ENCODE results near the gene CAMKK2. TPM values are rescaled to one million over a fixed set of nuclear protein-coding genes. Genes with fewer than 3 reads are reported as not detected.

CAMKK2 gene
- total and polyA plus RNA-seq, 2 of the 13 experiments (the other 11 are each of a cell fraction or from before 2014, with no cell fraction given): 18.8 to 20.0 TPM

- TF ChIP-seq GATAD2A (CRISPR knock-in tag; IDR thresholded peaks at IDR 0.05): no peak
- TF ChIP-seq ZNF496 (CRISPR knock-in tag; IDR thresholded peaks at IDR 0.05; ENCODE audit: insufficient replicate concordance): no peak
- TF ChIP-seq ZBTB20 (CRISPR knock-in tag; IDR thresholded peaks at IDR 0.05; ENCODE audit: borderline replicate concordance, low read depth): no peak
- TF ChIP-seq ATRX (CRISPR knock-in tag; IDR thresholded peaks at IDR 0.05; ENCODE audit: borderline replicate concordance): no peak
- TF ChIP-seq ATF7 (IDR thresholded peaks at IDR 0.05): no peak
- no peak for TF ChIP-seq ATF7 (CRISPR knock-in tag; IDR thresholded peaks at IDR 0.05)
- TF ChIP-seq PRDM4 (CRISPR knock-in tag; IDR thresholded peaks at IDR 0.05; ENCODE audit: borderline replicate concordance): no peak
- TF ChIP-seq RFXAP (CRISPR knock-in tag; IDR thresholded peaks at IDR 0.05; ENCODE audit: borderline replicate concordance): no peak; the same call in 1 of the 2 replicates
- TF ChIP-seq ZNF709 (CRISPR knock-in tag; IDR thresholded peaks at IDR 0.05): peak; percentile 89; the same call in 1 of the 2 replicates
- peak; percentile 58; the same call in 1 of the 2 replicates for TF ChIP-seq ZNF580 (CRISPR knock-in tag; IDR thresholded peaks at IDR 0.05; ENCODE audit: borderline replicate concordance, low read depth)
- TF ChIP-seq ZNF430 (CRISPR knock-in tag; IDR thresholded peaks at IDR 0.05): peak; percentile 78; the same call in 1 of the 2 replicates
- no peak for TF ChIP-seq ZKSCAN8 (CRISPR knock-in tag; IDR thresholded peaks at IDR 0.05; ENCODE audit: borderline replicate concordance)
- peak; percentile 32; the same call in 1 of the 2 replicates for TF ChIP-seq SP2 (CRISPR knock-in tag; IDR thresholded peaks at IDR 0.05)
- no peak for TF ChIP-seq ZFP36 (IDR thresholded peaks at IDR 0.05; ENCODE audit: borderline replicate concordance, low read depth, low read length, partially characterized antibody)
- TF ChIP-seq ZNF350 (CRISPR knock-in tag; IDR thresholded peaks at IDR 0.05; ENCODE audit: borderline replicate concordance, low read depth): 0 out of 2 replicates have a peak, but pooled peaks have one; percentile 36
- peak; percentile 52 for TF ChIP-seq FOSL2 (CRISPR knock-in tag; IDR thresholded peaks at IDR 0.05)
- peak; percentile 82; the same call in 1 of the 2 replicates for TF ChIP-seq ZGPAT (CRISPR knock-in tag; IDR thresholded peaks at IDR 0.05)
- TF ChIP-seq BRCA1 (CRISPR knock-in tag; IDR thresholded peaks at IDR 0.05): no peak
- no peak for TF ChIP-seq ZNF549 (CRISPR knock-in tag; IDR thresholded peaks at IDR 0.05)
- TF ChIP-seq FOXP4 (CRISPR knock-in tag; IDR thresholded peaks at IDR 0.05): 0 out of 2 replicates have a peak, but pooled peaks have one; percentile 22
- no peak for TF ChIP-seq SRF (IDR thresholded peaks at IDR 0.05; ENCODE audit: low read depth, low read length)
- no peak; the same call in none of the 2 replicates for TF ChIP-seq MED13 (CRISPR knock-in tag; IDR thresholded peaks at IDR 0.05)
- TF ChIP-seq FIP1L1 (IDR thresholded peaks at IDR 0.05; ENCODE audit: borderline replicate concordance, insufficient read depth, low read depth, low read length): no peak
These were observed 86.6 kb downstream of the CAMKK2 start, which contains the start of gene P2RX4 (continued) for GRCh38 chr12:121209624-121210572.
